K562 (cell line): ENCODE data around the gene LONRF3. TPM values are rescaled to one million over a fixed set of nuclear protein-coding genes. Genes with fewer than 3 reads are reported as not detected.
A peak's percentile ranks its signal among the peaks of the same experiment; 100 is the strongest.

Source experiments
- ATAC-seq: fragments of 200-7000 bp; cut with Tn5 transposase; 3 replicates; pipeline ENCODE4 v1.9.1; 2020; ENCODE audit warnings: moderate library complexity
- BruUV-seq: library from RNA; stranded (reverse); fragments of 400-500 nt; replicated peaks from 2 replicates; lab custom pipeline; 2021; lab: Mats Ljungman, UMichigan
- CTCF ChIA-PET: fragments of 300-600 bp; formaldehyde crosslinking; extraction: SDS; loops from one replicate; lab custom pipeline; 2021; ENCODE audit warnings: low intra/inter-chr PET ratio; lab: Yijun Ruan, JAX
- POLR2A ChIA-PET: fragments of 300-600, 350-650 bp; sonication (Branson Sonifier 250); formaldehyde crosslinking; extraction: SDS; loops from one replicate; lab custom pipeline; 2021; ENCODE audit warnings: antibody characterized with exemption, inconsistent platforms; lab: Yijun Ruan, JAX
- DNase-seq, 4 experiments: peaks; one replicate each; pipeline versions ENCODE4 v3.0.0 to v3.0.0-alpha.2; 2011 to 2018; ENCODE audit warnings: low spot score in 3 of 4, mixed read lengths in 3 of 4; ENCODE audit errors: extremely low read depth in 1 of 4
- FAIRE-seq: peaks from 2 replicates; lab custom pipeline; 2011; peaks lifted over from hg19 to GRCh38; lab: Jason Lieb, UNC
- H2AFZ ChIP-seq: 2 replicates; pipeline ENCODE4 v1.6.0; 2011; ENCODE audit warnings: low read depth, low read length, control low read depth, inconsistent platforms
- H3K27ac ChIP-seq: fragments of 200-600 bp; 3 replicates; pipeline ENCODE4 v1.8.0; 2011; ENCODE audit warnings: low read depth, mild to moderate bottlenecking, control low read depth, inconsistent platforms, low read length, moderate library complexity, mixed read lengths; ENCODE audit errors: extremely low read depth
- H3K27me3 ChIP-seq, 2 experiments: fragments of 300-600 bp in 1 of 2; 2 replicates in 1 of 2; 3 replicates in 1 of 2; pipeline versions ENCODE4 v1.6.0 to v1.8.0; 2011; ENCODE audit warnings: inconsistent platforms in 2 of 2, low read length in 2 of 2, mild to moderate bottlenecking in 1 of 2, mixed read lengths in 1 of 2, moderate library complexity in 1 of 2; ENCODE audit not compliant: control insufficient read depth in 2 of 2, insufficient read depth in 2 of 2
- H3K36me3 ChIP-seq: fragments of 300-600 bp; 3 replicates; pipeline ENCODE4 v1.8.0; 2011; ENCODE audit warnings: mild to moderate bottlenecking, low read length, inconsistent platforms; ENCODE audit not compliant: control insufficient read depth, insufficient read depth
- H3K4me1 ChIP-seq, 2 experiments: fragments of 200-600 bp in 1 of 2; replicated peaks in 1 of 2; 2 replicates in 1 of 2; 3 replicates in 1 of 2; pipeline versions ENCODE4 v1.5.1 to v1.8.0; 2011; ENCODE audit warnings: inconsistent platforms in 2 of 2, low read length in 2 of 2, mild to moderate bottlenecking in 1 of 2, mixed read lengths in 1 of 2, moderate library complexity in 1 of 2; ENCODE audit not compliant: control insufficient read depth in 2 of 2, insufficient read depth in 2 of 2
- H3K4me2 ChIP-seq: 2 replicates; pipeline ENCODE4 v1.6.1; 2011; ENCODE audit warnings: low read length, control low read depth, inconsistent platforms, mixed read lengths; ENCODE audit not compliant: insufficient read depth
- H3K4me3 ChIP-seq: fragments of 200-600 bp; sonication (generic), shearing (Covaris generic); 2 replicates; pipeline ENCODE4 v1.5.1; 2016; ENCODE audit warnings: control low read depth, inconsistent platforms
- H3K79me2 ChIP-seq: fragments of 200-600 bp; 3 replicates; pipeline ENCODE4 v1.8.0; 2011; ENCODE audit warnings: low read length, inconsistent platforms; ENCODE audit not compliant: control insufficient read depth, insufficient read depth
- H3K9ac ChIP-seq, 2 experiments: 2 replicates each; pipeline versions ENCODE4 v1.6.0 to v1.6.1; 2011; ENCODE audit warnings: low read depth in 2 of 2, low read length in 2 of 2, control low read depth in 1 of 2, inconsistent platforms in 1 of 2, mild to moderate bottlenecking in 1 of 2, mixed read lengths in 1 of 2; ENCODE audit not compliant: insufficient read depth in 1 of 2
- H3K9me1 ChIP-seq: one replicate; pipeline ENCODE4 v1.6.0; 2011; ENCODE audit warnings: inconsistent platforms, mild to moderate bottlenecking, low read length, moderate library complexity; ENCODE audit not compliant: control insufficient read depth, insufficient read depth
- H3K9me3 ChIP-seq: replicated peaks from 2 replicates; pipeline ENCODE4 v1.5.1; 2011; ENCODE audit warnings: low read depth, low read length, inconsistent platforms; ENCODE audit not compliant: control insufficient read depth, insufficient read depth
- H4K20me1 ChIP-seq: replicated peaks from 2 replicates; pipeline ENCODE4 v1.6.1; 2011; ENCODE audit warnings: low read length, inconsistent platforms, mixed read lengths; ENCODE audit not compliant: control insufficient read depth, insufficient read depth
- ATF7 ChIP-seq: fragments of 450-650 bp; IDR thresholded peaks from 2 replicates; pipeline ENCODE4 v1.7.1; 2014; ENCODE audit warnings: mild to moderate bottlenecking, moderate library complexity
- JUND ChIP-seq, 2 experiments: IDR thresholded peaks; 2 replicates in 1 of 2; 3 replicates in 1 of 2; pipeline ENCODE4 v1.6.1; 2011; ENCODE audit warnings: borderline replicate concordance in 2 of 2, low read depth in 2 of 2, low read length in 2 of 2, improper control_type of control experiment in 1 of 2, missing biosample characterization in 1 of 2, missing genetic modification characterization in 1 of 2, missing genetic modification reagents in 1 of 2
- MECOM ChIP-seq: fragments of 250-450 bp; sonication (Bioruptor Pico); IDR thresholded peaks from 2 replicates; pipeline ENCODE4 v1.8.0; 2022; ENCODE audit warnings: inconsistent platforms
- MEIS2 ChIP-seq: fragments of 450-650 bp; IDR thresholded peaks from 2 replicates; pipeline ENCODE4 v1.6.1; 2014; ENCODE audit warnings: mild to moderate bottlenecking; ENCODE audit not compliant: partially characterized antibody
- PTBP1 ChIP-seq: fragments of 200-400 bp; formaldehyde crosslinking; IDR thresholded peaks from 2 replicates; pipeline ENCODE4 v1.6.1; 2017; ENCODE audit warnings: low read depth, low read length
- STAT5B ChIP-seq: fragments of 250-450 bp; sonication (Bioruptor Pico); IDR thresholded peaks from 2 replicates; pipeline ENCODE4 v1.8.0; 2021; ENCODE audit warnings: mild to moderate bottlenecking, inconsistent platforms
- ZKSCAN8 ChIP-seq: fragments of 200-800 bp; sonication (Bioruptor generic); IDR thresholded peaks from 2 replicates; pipeline ENCODE4 v1.6.1; 2016; ENCODE audit warnings: missing genetic modification characterization, missing compliant biosample characterization
- WGBS: fragments of 100-300 bp; shearing (Covaris generic); methylation state at CpG from one replicate; pipeline ENCODE4 v1.1.6; 2016; ENCODE audit warnings: low coverage, mixed read lengths; ENCODE audit not compliant: insufficient coverage; ENCODE audit errors: missing lambda C conversion rate; 5-methylcytosine and 5-hydroxymethylcytosine counted together
- in situ Hi-C: fragments of 300-500 bp; cut with MboI; formaldehyde crosslinking; loops from 4 replicates; pipeline ENCODE4 v1.15.0; 2018; ENCODE audit warnings: inconsistent platforms, mixed read lengths
- intact Hi-C: fragments of 100-400 bp; cut with micrococcal nuclease; formaldehyde crosslinking; loops from 2 replicates; pipeline ENCODE4 v1.14.2; 2022
- polyA plus RNA-seq, 8 experiments: library from polyadenylated mRNA; depleted of rRNA in 4 of 8; stranded (reverse) in 5 of 8; unstranded in 3 of 8; fragments of >200 nt; fragmentation: Nextera tagmentation in 2 of 8; fragmentation: Illumina TruSeq in 1 of 8; extraction: Ambion mirVana in 2 of 8; extraction: Trizol in 1 of 8; gene quantifications; 2 replicates each; pipeline versions ENCODE4 v1.2.1 to v1.2.3, GENCODE V29; 2011 to 2014; ENCODE audit warnings: inconsistent platforms in 1 of 8, missing spikeins in 1 of 8
- total RNA-seq, 7 experiments: library from RNA; depleted of rRNA in 6 of 7; stranded (reverse); fragments of >200 nt in 6 of 7; fragmentation: Illumina TruSeq in 2 of 7; extraction: Trizol in 2 of 7; gene quantifications; 2 replicates each; pipeline versions ENCODE4 v1.2.1 to v1.2.3, GENCODE V29; 2011 to 2021; ENCODE audit warnings: low replicate concordance in 1 of 7
- TF ChIP-seq, protein P1 (sequence below), 2 experiments: fragments of 450-650 bp; formaldehyde crosslinking in 1 of 2; IDR thresholded peaks; 2 replicates each; pipeline versions ENCODE4 v1.4.0 to v1.6.1; 2014 to 2020; ENCODE audit warnings: mild to moderate bottlenecking in 2 of 2, borderline replicate concordance in 1 of 2, low read depth in 1 of 2
- TF ChIP-seq, protein P2 (sequence below), 2 experiments: fragments of 450-650 bp in 1 of 2; sonication (generic) in 1 of 2; formaldehyde crosslinking in 1 of 2; IDR thresholded peaks in 1 of 2; conservative IDR thresholded peaks in 1 of 2; 2 replicates each; pipeline versions ENCODE4 v1.6.1 to v1.8.1; 2016 to 2023; ENCODE audit warnings: mild to moderate bottlenecking in 2 of 2, moderate library complexity in 2 of 2, inconsistent platforms in 1 of 2, missing genetic modification reagents in 1 of 2

The LONRF3 gene
- total and polyA plus RNA-seq, 9 of the 15 experiments (the other 6 are each of a cell fraction or from before 2014, with no cell fraction given), result 1.3 to 22.0 (median 8.7) TPM

DNA sequence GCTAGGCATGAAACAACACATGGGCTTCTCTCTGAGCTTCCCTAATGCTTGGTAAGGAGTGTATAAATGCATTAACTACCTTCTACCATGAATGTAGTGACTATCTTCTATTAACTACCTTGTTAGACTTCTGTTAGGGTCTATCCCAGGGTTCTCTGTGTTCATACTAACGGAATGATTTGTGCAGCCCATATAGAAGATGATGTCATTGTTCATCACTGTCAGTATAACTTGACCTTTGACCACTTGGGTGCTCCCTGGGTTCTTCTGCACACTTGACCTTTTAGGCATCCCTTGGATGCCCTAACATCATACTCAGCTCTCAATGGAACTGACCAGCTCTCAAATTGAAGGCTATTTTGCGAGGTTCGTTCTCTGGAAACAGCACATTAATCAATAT, 67.6 kb downstream of the LONRF3 start:
- Histone ChIP-seq H3K36me3 (no peaks in the 10 kb centered on the region), H3K4me1 (peaks cover 0 to 8% of the 10 kb centered on the region in 2 experiments; a peak in 2 of 5 replicates), H3K4me3 (no peak overlapping the region), H2AFZ (no peak overlapping the region), H3K9me1 (no peaks in the 10 kb centered on the region), H3K9me3 (no peaks in the 10 kb centered on the region), H3K9ac (no peak overlapping the region), H3K79me2 (no peaks in the 10 kb centered on the region), H4K20me1 (no peaks in the 10 kb centered on the region), H3K4me2 (no peak overlapping the region), H3K27me3 (no peaks in the 10 kb centered on the region), H3K27ac (no peak overlapping the region)
- 15% methylated on average over 3 of the region's 3 CpGs for WGBS
- in situ Hi-C loops, result no loop called here
- CTCF ChIA-PET, result no interaction called here
- DNase-seq (no peak), ATAC-seq (no peak), FAIRE-seq (no peak)
- intact Hi-C loops, result no loop called here
- no TSS peak for BruUV-seq
- TF ChIP-seq PTBP1 (no peak), STAT5B (CRISPR knock-in tag) (no peak), MECOM (CRISPR knock-in tag) (no peak), ZKSCAN8 (CRISPR knock-in tag) (no peak), ATF7 (peak; percentile 46; the same call in 1 of the 2 replicates), MEIS2 (peak; percentile 23), JUND (IDR thresholded peaks at IDR 0.05; ENCODE audit: borderline replicate concordance, low read depth, low read length) (no peak), JUND (tag; IDR thresholded peaks at IDR 0.05; ENCODE audit: borderline replicate concordance, low read depth, low read length) (peak; percentile 13; the same call in 1 of the 3 replicates)
- TF ChIP-seq, protein P1, sequence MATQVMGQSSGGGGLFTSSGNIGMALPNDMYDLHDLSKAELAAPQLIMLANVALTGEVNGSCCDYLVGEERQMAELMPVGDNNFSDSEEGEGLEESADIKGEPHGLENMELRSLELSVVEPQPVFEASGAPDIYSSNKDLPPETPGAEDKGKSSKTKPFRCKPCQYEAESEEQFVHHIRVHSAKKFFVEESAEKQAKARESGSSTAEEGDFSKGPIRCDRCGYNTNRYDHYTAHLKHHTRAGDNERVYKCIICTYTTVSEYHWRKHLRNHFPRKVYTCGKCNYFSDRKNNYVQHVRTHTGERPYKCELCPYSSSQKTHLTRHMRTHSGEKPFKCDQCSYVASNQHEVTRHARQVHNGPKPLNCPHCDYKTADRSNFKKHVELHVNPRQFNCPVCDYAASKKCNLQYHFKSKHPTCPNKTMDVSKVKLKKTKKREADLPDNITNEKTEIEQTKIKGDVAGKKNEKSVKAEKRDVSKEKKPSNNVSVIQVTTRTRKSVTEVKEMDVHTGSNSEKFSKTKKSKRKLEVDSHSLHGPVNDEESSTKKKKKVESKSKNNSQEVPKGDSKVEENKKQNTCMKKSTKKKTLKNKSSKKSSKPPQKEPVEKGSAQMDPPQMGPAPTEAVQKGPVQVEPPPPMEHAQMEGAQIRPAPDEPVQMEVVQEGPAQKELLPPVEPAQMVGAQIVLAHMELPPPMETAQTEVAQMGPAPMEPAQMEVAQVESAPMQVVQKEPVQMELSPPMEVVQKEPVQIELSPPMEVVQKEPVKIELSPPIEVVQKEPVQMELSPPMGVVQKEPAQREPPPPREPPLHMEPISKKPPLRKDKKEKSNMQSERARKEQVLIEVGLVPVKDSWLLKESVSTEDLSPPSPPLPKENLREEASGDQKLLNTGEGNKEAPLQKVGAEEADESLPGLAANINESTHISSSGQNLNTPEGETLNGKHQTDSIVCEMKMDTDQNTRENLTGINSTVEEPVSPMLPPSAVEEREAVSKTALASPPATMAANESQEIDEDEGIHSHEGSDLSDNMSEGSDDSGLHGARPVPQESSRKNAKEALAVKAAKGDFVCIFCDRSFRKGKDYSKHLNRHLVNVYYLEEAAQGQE (IDR thresholded peaks at IDR 0.05; ENCODE audit: borderline replicate concordance), result no peak
- TF ChIP-seq, protein P1 (CRISPR knock-in tag; IDR thresholded peaks at IDR 0.05; ENCODE audit: low read depth), result no peak
- TF ChIP-seq, protein P2, sequence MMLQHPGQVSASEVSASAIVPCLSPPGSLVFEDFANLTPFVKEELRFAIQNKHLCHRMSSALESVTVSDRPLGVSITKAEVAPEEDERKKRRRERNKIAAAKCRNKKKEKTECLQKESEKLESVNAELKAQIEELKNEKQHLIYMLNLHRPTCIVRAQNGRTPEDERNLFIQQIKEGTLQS (IDR thresholded peaks at IDR 0.05), result peak; percentile 81
- TF ChIP-seq, protein P2 (CRISPR knock-in tag; conservative IDR thresholded peaks at IDR 0.05), result no peak
- POLR2A ChIA-PET, result no interaction called here
